Measurements from ENCODE around the gene PDE4D.
"Not testable (repeated sequence)": the region's sequence is repeated elsewhere in the genome, so short reads cannot be mapped to it uniquely, and the experiment has no call there.

The PDE4D gene

GRCh38 chr5:59749782-59750520 is 143.6 kb downstream of the PDE4D start:
- no peak overlapping the region for H3K4me3 ChIP-seq (ENCODE audit: low read depth, low read length)
- DNase-seq (ENCODE audit: low read depth) = peak; percentile 40
- no peak for TF ChIP-seq CTCF (conservative IDR thresholded peaks at IDR 0.05; ENCODE audit: low read depth, low read length)

DNA sequence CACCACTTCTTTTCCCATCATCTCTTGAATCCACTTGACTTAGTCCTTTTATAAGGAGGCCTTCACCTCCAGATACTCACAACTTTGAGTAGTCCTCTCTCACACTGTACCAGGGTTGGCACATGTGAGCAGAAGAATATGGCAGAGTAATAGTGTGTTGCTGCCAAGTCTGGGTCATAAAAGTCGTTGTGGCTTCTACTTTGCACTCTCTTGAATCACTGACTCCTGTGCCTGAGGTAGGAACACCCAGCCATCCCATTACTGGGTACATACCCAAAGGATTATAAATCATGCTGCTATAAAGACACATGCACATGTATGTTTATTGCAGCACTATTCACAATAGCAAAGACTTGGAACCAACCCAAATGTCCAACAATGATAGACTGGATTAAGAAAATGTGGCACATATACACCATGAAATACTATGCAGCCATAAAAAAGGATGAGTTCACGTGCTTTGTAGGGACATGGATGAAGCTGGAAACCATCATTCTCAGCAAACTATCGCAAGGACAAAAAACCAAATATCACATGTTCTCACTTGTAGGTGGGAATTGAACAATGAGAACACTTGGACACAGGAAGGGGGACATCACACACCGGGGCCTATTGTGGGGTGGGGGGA is 145.4 kb downstream of the PDE4D start:
- not testable (repeated sequence) for H3K4me3 ChIP-seq (ENCODE audit: low read depth, low read length); DNase-seq (ENCODE audit: low read depth)

DNA sequence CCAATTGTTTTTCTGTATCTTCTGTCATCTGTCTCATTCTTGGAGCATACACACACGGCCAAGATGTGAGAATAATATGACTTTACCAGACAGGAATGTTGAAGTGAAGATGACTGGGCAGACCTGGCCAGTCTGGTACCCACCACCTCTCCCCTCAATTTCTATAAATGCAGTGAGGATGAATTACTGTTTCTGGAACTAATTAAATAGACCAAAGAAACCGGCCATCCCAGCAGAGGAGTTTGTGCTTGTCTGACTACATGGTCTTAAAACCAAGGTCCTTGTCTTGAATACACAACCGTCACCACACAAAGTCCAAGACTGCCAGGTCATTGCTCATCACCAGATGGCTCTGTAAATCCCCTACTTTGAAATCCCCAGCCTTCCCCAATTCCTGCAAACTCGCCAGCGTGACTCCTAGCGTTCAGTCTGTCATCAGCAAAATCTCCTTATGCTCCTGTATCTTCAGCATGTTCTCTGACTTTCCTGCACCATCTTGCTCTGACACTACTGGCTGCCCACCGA is 147.2 kb downstream of the PDE4D start:
- peak; percentile 83 for DNase-seq (ENCODE audit: low read depth)
- no peak overlapping the region for H3K4me3 ChIP-seq (ENCODE audit: low read depth, low read length)
- no peak for TF ChIP-seq CTCF (conservative IDR thresholded peaks at IDR 0.05; ENCODE audit: low read depth, low read length)

DNA sequence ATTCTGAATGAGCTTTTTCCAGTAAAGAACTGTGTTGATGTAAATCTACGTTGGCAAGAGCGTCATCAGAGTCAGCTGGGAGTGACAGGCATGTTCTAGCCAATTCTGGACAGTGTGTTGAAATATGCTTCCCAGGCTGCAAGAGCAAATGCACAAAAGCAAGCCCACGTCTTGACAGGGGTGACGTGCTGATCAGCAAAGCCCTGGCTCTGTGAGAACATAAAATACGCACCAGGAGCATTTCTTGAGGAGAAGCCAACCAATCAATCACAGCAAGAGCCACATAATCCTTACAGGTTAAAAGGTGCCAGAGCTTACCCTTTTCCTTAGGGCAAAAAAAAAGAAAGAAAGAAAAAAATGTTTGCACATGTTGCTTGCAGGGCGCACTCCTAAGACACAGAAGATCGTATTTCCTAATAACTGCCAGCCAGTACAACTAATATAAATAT is 148.1 kb downstream of the PDE4D start:
- peak overlapping the region; percentile 24 for H3K4me3 ChIP-seq (ENCODE audit: low read depth, low read length)
- DNase-seq (ENCODE audit: low read depth) = peak; percentile 100
- TF ChIP-seq CTCF (conservative IDR thresholded peaks at IDR 0.05; ENCODE audit: low read depth, low read length) = no peak

DNA sequence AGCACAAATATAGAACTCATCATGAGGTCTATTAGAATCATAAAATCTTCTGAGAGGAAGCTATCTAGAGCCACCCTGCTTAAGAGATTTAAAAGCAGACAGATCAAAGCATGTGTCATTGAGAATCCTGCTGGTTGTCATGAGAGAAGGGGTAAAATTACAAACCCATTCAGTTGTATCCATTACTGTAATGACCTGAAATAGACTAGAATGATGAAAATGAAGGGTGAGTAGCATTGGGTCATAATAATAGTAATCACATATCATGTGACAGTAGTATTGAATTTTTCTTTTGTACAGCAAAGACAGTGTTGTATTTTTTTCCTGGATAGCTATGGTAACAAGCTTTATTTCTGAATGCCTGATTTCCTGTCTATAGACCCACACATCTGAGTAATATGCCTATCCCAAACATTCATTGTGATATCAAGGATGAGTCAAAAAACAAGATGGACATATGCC is 149.0 kb downstream of the PDE4D start:
- no peak overlapping the region for H3K4me3 ChIP-seq (ENCODE audit: low read depth, low read length)
- TF ChIP-seq CTCF (conservative IDR thresholded peaks at IDR 0.05; ENCODE audit: low read depth, low read length) = no peak
- DNase-seq (ENCODE audit: low read depth) = peak; percentile 86

- no peak for TF ChIP-seq CTCF (conservative IDR thresholded peaks at IDR 0.05; ENCODE audit: low read depth, low read length)
- H3K4me3 ChIP-seq (ENCODE audit: low read depth, low read length) = no peak overlapping the region
- DNase-seq (ENCODE audit: low read depth) = no peak
Observed at GRCh38 chr5:59741599-59741998, 151.9 kb downstream of the PDE4D start.

DNA sequence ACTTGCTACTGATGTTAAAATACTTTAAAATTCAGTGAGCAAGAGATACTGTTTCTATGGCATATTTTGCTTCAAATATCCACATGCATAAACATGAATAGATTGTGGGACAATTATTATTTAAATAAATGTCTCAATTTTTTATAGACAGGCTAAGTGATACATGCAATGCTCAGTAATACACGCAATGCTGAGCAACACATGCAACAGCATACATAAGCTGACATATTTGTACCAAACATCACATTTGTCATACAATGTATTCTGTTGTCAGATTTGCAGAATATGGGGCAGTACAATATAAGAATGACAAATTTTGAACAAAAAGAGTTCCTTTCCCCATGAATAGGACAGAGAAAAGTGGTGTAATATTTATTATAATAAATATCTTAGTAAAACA is 155.5 kb downstream of the PDE4D start:
- no peak for DNase-seq (ENCODE audit: low read depth)
- no peak for TF ChIP-seq CTCF (conservative IDR thresholded peaks at IDR 0.05; ENCODE audit: low read depth, low read length)

More for the DNA sequence above, 155.5 kb downstream of the PDE4D start:
- H3K4me3 ChIP-seq (ENCODE audit: low read depth, low read length) = no peak overlapping the region
